ENCODE data around the gene OAF.

Gene OAF

GRCh38 chr11:120219232-120219937, 8.6 kb downstream of the OAF start:
- H3K4me1 ChIP-seq (ENCODE audit: control insufficient read depth, low read length): no peaks in the 10 kb centered on the region
- H3K9me2 ChIP-seq (replicated peaks; ENCODE audit: control insufficient read depth, low read length): no peaks in the 10 kb centered on the region
- H3K4me2 ChIP-seq (ENCODE audit: low read length): no peak overlapping the region
- H4K20me1 ChIP-seq (ENCODE audit: control insufficient read depth, insufficient read depth, low read depth, low read length): no peaks in the 10 kb centered on the region
- H3K79me2 ChIP-seq (ENCODE audit: control insufficient read depth, low read length): no peaks in the 10 kb centered on the region
- no peaks in the 10 kb centered on the region for H3F3A ChIP-seq (ENCODE audit: control insufficient read depth, insufficient read depth)
- no peaks in the 10 kb centered on the region for H3K9me3 ChIP-seq (ENCODE audit: control insufficient read depth, insufficient read depth, low read length)
- TF ChIP-seq CTCF (IDR thresholded peaks at IDR 0.05; ENCODE audit: low read depth, low read length, poor library complexity, severe bottlenecking): no peak
- H3K27me3 ChIP-seq (ENCODE audit: control insufficient read depth, low read length): peaks cover 3% of the 10 kb centered on the region; the same call in 1 of the 2 replicates
- no peaks in the 10 kb centered on the region for H3K36me3 ChIP-seq (ENCODE audit: control insufficient read depth, low read length)
- H3K27ac ChIP-seq (ENCODE audit: low read depth, low read length): no peak overlapping the region
- no peak overlapping the region for H3K4me3 ChIP-seq (ENCODE audit: low read length)

- no peaks in the 10 kb centered on the region for H3K9me2 ChIP-seq (replicated peaks; ENCODE audit: control insufficient read depth, low read length)
- no peaks in the 10 kb centered on the region for H3K79me2 ChIP-seq (ENCODE audit: control insufficient read depth, low read length)
- TF ChIP-seq EZH2phosphoT487 (IDR thresholded peaks at IDR 0.05; ENCODE audit: borderline replicate concordance, low read length) (no peak), CTCF (IDR thresholded peaks at IDR 0.05; ENCODE audit: low read depth, low read length, poor library complexity, severe bottlenecking) (no peak)
- no peak overlapping the region for H3K4me3 ChIP-seq (ENCODE audit: low read length)
- H3K36me3 ChIP-seq (ENCODE audit: control insufficient read depth, low read length): no peaks in the 10 kb centered on the region
- H4K20me1 ChIP-seq (ENCODE audit: control insufficient read depth, insufficient read depth, low read depth, low read length): no peaks in the 10 kb centered on the region
- H3K9me3 ChIP-seq (ENCODE audit: control insufficient read depth, insufficient read depth, low read length): no peaks in the 10 kb centered on the region
- H3K4me1 ChIP-seq (ENCODE audit: control insufficient read depth, low read length): no peaks in the 10 kb centered on the region
- no peaks in the 10 kb centered on the region for H3F3A ChIP-seq (ENCODE audit: control insufficient read depth, insufficient read depth)
- H3K27ac ChIP-seq (ENCODE audit: low read depth, low read length): no peak overlapping the region
- peaks cover 3% of the 10 kb centered on the region; the same call in 1 of the 2 replicates for H3K27me3 ChIP-seq (ENCODE audit: control insufficient read depth, low read length)
- no peak overlapping the region for H3K4me2 ChIP-seq (ENCODE audit: low read length)
Measured at GRCh38 chr11:120219938-120220746, 9.3 kb downstream of the OAF start.

GRCh38 chr11:120220747-120221037, 9.9 kb downstream of the OAF start:
- Histone ChIP-seq H3K27me3 (ENCODE audit: control insufficient read depth, low read length) (peaks cover 7% of the 10 kb centered on the region; the same call in 1 of the 2 replicates), H3K4me2 (ENCODE audit: low read length) (no peak overlapping the region)
- TF ChIP-seq EZH2phosphoT487 (IDR thresholded peaks at IDR 0.05; ENCODE audit: borderline replicate concordance, low read length) (no peak), CTCF (IDR thresholded peaks at IDR 0.05; ENCODE audit: low read depth, low read length, poor library complexity, severe bottlenecking) (no peak)

More at GRCh38 chr11:120220747-120221037, 9.9 kb downstream of the OAF start:
- H3K9me3 ChIP-seq (ENCODE audit: control insufficient read depth, insufficient read depth, low read length): no peaks in the 10 kb centered on the region
- no peaks in the 10 kb centered on the region for H3K36me3 ChIP-seq (ENCODE audit: control insufficient read depth, low read length)
- no peaks in the 10 kb centered on the region for H4K20me1 ChIP-seq (ENCODE audit: control insufficient read depth, insufficient read depth, low read depth, low read length)
- no peaks in the 10 kb centered on the region for H3K4me1 ChIP-seq (ENCODE audit: control insufficient read depth, low read length)
- no peaks in the 10 kb centered on the region for H3K79me2 ChIP-seq (ENCODE audit: control insufficient read depth, low read length)
- H3F3A ChIP-seq (ENCODE audit: control insufficient read depth, insufficient read depth): no peaks in the 10 kb centered on the region
- no peaks in the 10 kb centered on the region for H3K9me2 ChIP-seq (replicated peaks; ENCODE audit: control insufficient read depth, low read length)
- H3K4me3 ChIP-seq (ENCODE audit: low read length): no peak overlapping the region
- H3K27ac ChIP-seq (ENCODE audit: low read depth, low read length): no peak overlapping the region

Data from DOHH2 (cell line).